HG03565 (cell line): Measurements from ENCODE around the gene RRP1B.

ENCODE experiments used
- ATAC-seq: cut with Tn5 transposase; IDR thresholded peaks from one replicate; pipeline ENCODE4 v1.9.1; 2021; ENCODE audit warnings: mild to moderate bottlenecking, moderate library complexity; ENCODE audit not compliant: unreplicated experiment

RRP1B gene

GRCh38 chr21:43720539-43721166, 61.3 kb downstream of the RRP1B start:
- ATAC-seq, result no peak

GRCh38 chr21:43721206-43721605, 61.8 kb downstream of the RRP1B start:
- ATAC-seq, result no peak

- ATAC-seq, result no peak
Observed at GRCh38 chr21:43721939-43722338, 62.6 kb downstream of the RRP1B start.

- ATAC-seq, result no peak
Observed at GRCh38 chr21:43723648-43724047, 64.3 kb downstream of the RRP1B start.

- no peak for ATAC-seq
Observed at GRCh38 chr21:43726686-43727518, 67.5 kb downstream of the RRP1B start.

GRCh38 chr21:43727519-43728153, 68.3 kb downstream of the RRP1B start:
- ATAC-seq, result no peak

GRCh38 chr21:43728154-43728466, 68.8 kb downstream of the RRP1B start:
- ATAC-seq, result no peak

GRCh38 chr21:43728467-43729390, 69.4 kb downstream of the RRP1B start:
- ATAC-seq, result peak; percentile 64

GRCh38 chr21:43731476-43731875, 72.1 kb downstream of the RRP1B start:
- no peak for ATAC-seq

- no peak for ATAC-seq
Observed at GRCh38 chr21:43731891-43732711, 72.7 kb downstream of the RRP1B start.

GRCh38 chr21:43733060-43733459, 73.7 kb downstream of the RRP1B start:
- no peak for ATAC-seq

GRCh38 chr21:43733529-43734071, 74.2 kb downstream of the RRP1B start:
- ATAC-seq, result no peak

- no peak for ATAC-seq
Observed at GRCh38 chr21:43734131-43734927, 75.0 kb downstream of the RRP1B start.

- no peak for ATAC-seq
Observed at GRCh38 chr21:43734928-43735229, 75.5 kb downstream of the RRP1B start.

- no peak for ATAC-seq
Observed at GRCh38 chr21:43735236-43736091, 76.1 kb downstream of the RRP1B start.

- ATAC-seq, result no peak
Observed at GRCh38 chr21:43736224-43736883, 77.0 kb downstream of the RRP1B start.

GRCh38 chr21:43737158-43737950, 78.0 kb downstream of the RRP1B start:
- no peak for ATAC-seq
